GM21737 (cell line): ENCODE data around the gene PKNOX1.
"Not testable (repeated sequence)": the region's sequence is repeated elsewhere in the genome, so short reads cannot be mapped to it uniquely, and the experiment has no call there.

Experiments
- ATAC-seq: cut with Tn5 transposase; IDR thresholded peaks from one replicate; pipeline ENCODE4 v1.9.1; 2021; ENCODE audit warnings: mild to moderate bottlenecking, moderate library complexity; ENCODE audit not compliant: unreplicated experiment

Gene PKNOX1

GRCh38 chr21:42981862-42982261 lies 7.5 kb downstream of the PKNOX1 start:
- ATAC-seq, result no peak

- no peak for ATAC-seq
These were observed 8.7 kb downstream of the PKNOX1 start for GRCh38 chr21:42983103-42983502.

GRCh38 chr21:42983869-42984268 lies 9.5 kb downstream of the PKNOX1 start:
- no peak for ATAC-seq

GRCh38 chr21:42986125-42986783 lies 11.9 kb downstream of the PKNOX1 start:
- ATAC-seq, result no peak

GRCh38 chr21:42988236-42988965 lies 14.0 kb downstream of the PKNOX1 start:
- ATAC-seq, result no peak

GRCh38 chr21:42989370-42989769 lies 15.0 kb downstream of the PKNOX1 start:
- not testable (repeated sequence) for ATAC-seq

GRCh38 chr21:42989816-42990650 lies 15.7 kb downstream of the PKNOX1 start:
- ATAC-seq, result no peak

- ATAC-seq, result no peak
These were observed 17.8 kb downstream of the PKNOX1 start for GRCh38 chr21:42991992-42992740.

GRCh38 chr21:42993051-42993712 lies 18.8 kb downstream of the PKNOX1 start:
- ATAC-seq, result no peak

GRCh38 chr21:42997053-42997452 lies 22.7 kb downstream of the PKNOX1 start:
- ATAC-seq, result no peak

GRCh38 chr21:42997983-42998382 lies 23.6 kb downstream of the PKNOX1 start:
- not testable (repeated sequence) for ATAC-seq

- ATAC-seq, result not testable (repeated sequence)
These were observed 24.8 kb downstream of the PKNOX1 start for GRCh38 chr21:42999152-42999551.

- ATAC-seq, result not testable (repeated sequence)
These were observed 25.7 kb downstream of the PKNOX1 start for GRCh38 chr21:43000041-43000440.

- no peak for ATAC-seq
These were observed 27.0 kb downstream of the PKNOX1 start for GRCh38 chr21:43001316-43001715.

GRCh38 chr21:43004926-43005325 lies 30.6 kb downstream of the PKNOX1 start:
- no peak for ATAC-seq

GRCh38 chr21:43005635-43006034 lies 31.3 kb downstream of the PKNOX1 start:
- ATAC-seq, result no peak

- ATAC-seq, result not testable (repeated sequence)
These were observed 31.9 kb downstream of the PKNOX1 start for GRCh38 chr21:43006051-43006873.

- no peak for ATAC-seq
These were observed 32.5 kb downstream of the PKNOX1 start for GRCh38 chr21:43006874-43007208.

- no peak for ATAC-seq
These were observed 38.2 kb downstream of the PKNOX1 start for GRCh38 chr21:43012596-43012995.
